HG03342 (cell line): Measurements from ENCODE around the gene CPS1.

Experiments used
- ATAC-seq: cut with Tn5 transposase; IDR thresholded peaks from one replicate; pipeline ENCODE4 v1.9.1; 2021; ENCODE audit warnings: mild to moderate bottlenecking, moderate library complexity; ENCODE audit not compliant: unreplicated experiment

CPS1 gene

DNA sequence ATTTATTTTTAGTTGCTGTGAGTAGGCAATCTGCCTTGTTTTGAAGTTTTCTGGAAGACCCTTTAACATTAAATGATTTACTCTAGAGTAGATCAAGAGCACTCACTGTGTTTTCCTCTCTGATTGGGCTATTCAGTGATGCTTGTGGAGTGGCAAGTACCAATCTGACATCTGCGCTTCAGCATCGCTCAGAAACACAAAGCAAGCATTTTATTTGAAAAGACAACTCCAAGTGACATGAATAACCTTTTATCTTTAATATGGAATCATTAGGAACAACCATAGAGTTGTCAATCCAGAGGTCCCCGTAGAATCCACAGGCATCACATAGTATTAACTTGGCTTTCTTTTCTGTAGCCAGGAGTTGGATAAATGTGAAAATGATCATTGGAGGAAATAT lies 114.7 kb downstream of the CPS1 start:
- ATAC-seq, result no peak

DNA sequence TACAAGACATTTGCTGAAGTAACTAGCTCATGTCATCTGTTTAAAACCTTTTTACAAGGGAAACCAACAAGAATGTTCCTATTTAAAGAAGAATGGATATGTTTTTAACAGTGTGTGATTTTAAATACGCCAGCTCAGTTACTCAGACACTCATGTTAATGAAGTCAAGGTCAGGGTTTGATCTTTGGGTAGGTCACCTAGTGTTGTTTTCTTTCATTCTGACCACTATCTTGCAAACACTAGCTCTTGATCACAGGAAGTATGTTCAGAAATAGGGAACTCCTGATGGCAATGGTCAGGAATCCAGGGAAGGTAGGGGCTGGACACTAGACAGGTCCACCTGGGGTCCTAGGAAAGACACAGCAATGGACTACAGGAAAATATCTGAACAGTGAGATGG lies 116.7 kb downstream of the CPS1 start:
- ATAC-seq, result no peak

DNA sequence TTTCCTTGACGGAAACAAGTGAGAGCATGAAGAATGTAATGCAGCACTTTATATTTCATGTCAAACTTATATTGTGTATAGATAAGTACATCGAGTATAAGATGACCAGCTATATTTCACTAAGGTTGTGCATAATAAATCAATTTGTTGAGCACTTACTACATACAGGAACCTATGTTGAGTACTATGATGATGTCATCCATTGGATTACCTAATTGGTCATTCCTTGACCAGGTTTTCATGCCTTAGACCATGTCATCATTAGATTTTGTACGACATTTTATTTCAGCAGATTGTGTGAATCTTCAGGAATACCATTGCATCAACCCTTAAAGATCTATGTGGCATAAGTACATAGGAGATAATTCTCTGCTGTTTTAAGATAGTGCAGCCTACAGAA lies 119.7 kb downstream of the CPS1 start:
- ATAC-seq, result no peak

- ATAC-seq, result no peak
Observed at GRCh38 chr2:210681491-210681890, 125.1 kb downstream of the CPS1 start.

DNA sequence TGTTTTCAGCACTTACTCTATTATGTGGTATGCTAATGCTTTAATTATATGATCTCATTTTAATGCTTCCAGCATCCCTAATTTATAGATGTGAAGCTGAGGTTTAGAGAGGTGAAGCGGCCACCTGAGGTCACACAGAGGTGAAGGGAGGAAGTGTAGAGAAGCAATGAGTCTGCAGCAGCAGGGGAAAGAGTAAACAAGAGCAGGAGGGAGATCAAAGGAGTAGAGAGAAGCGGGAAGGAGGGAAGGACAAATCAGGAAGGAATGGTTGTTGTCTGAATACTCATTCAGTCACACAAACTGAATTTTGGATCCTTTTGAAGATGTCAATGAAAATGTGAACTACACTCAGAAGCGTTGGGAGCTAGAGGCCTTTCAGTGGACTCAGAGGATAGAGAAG lies 130.0 kb downstream of the CPS1 start:
- no peak for ATAC-seq

DNA sequence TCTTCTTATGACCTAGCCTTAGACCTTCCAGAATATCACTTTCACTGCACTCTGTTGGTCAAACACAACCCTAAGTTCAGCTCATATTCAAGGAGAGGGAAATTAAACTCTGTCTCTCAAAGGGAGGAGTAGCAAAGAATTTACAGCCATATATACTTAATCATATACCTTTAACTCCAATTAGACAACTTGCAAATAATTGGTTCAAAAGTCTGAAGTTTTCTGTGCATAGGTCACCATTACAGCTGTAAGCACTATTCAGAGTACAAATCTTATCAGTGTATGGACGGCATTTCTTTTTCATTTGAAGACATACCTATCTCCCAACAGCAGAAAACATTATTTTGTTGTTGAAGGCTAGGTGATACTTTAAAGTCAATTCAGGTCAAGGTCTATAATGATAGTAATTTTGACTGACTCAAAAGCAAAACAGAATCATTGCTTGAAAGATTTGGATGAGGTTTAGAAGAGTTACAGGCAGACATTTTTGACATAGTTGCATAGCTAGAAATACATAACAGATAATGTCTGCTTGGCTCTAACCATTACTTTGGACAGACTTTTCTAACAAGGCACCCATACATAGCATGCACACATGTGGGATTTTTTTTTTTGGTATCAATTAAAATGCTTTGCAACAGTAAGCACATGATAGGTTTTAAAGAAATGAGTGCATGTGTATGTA lies 131.5 kb downstream of the CPS1 start:
- no peak for ATAC-seq

GRCh38 chr2:210707900-210708299 lies 151.5 kb downstream of the CPS1 start:
- no peak for ATAC-seq

DNA sequence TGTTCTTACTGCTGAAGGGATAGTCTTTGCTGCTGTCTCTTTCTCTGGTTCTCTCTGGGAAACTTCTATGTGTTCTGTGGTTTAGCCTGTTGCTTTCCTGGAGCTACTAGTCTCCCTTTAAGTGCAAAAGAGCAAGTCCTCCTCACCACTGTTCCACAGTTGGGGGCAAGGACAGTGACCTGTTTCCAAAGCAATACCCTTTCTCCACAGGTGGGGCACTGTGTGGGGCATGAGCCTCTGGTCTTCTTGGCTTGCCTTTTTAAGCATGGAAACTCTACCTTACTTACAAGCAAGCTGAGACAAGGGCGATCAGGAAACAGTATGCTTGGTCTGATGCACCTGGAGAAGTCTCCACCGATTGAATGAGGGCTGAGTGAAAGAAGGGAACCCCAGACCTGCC lies 156.7 kb downstream of the CPS1 start:
- no peak for ATAC-seq

DNA sequence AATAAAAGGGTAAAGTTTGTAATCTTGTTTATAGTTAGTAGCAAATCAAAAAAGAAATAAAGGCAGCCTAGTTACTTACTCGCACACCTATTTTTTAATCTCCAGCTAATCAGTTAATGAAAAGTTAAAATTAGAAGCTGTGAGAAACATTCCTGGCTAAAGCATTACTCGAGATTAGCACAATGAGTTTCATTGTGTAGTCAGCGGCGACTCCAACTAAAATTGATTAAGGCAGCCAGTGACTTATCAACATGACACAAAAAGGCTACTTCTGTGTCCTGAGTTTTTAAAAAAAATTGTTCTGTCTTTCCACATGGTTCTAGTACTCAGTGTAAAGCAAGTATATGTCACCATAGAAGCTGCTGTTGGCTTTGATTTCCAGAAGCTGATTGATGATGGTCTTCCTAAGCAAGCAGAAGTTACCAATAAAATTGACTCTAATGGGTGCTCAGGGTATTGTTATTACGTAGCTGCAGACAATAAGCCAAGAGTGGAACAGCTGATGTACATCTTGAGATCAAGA lies 159.2 kb downstream of the CPS1 start:
- ATAC-seq, result no peak

DNA sequence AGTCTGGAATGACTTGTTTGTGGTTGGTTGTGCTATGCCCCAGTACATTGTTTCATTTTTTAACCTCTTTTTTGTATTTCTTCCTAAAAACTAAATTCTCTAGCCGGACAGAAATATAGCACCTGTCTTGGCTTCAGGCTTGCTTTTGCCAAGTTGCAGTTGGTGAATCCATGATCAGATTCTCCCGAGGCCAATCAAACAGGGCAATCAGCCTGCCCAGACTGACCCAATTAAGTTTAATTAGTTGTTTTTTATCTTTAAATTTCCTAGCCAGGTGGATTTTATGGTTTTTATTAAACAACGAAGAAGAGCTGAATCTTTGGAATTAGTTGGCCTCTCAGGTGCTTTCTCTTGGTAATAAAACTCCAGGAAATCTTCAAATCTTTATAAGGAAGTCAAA lies 162.1 kb downstream of the CPS1 start:
- ATAC-seq, result no peak

DNA sequence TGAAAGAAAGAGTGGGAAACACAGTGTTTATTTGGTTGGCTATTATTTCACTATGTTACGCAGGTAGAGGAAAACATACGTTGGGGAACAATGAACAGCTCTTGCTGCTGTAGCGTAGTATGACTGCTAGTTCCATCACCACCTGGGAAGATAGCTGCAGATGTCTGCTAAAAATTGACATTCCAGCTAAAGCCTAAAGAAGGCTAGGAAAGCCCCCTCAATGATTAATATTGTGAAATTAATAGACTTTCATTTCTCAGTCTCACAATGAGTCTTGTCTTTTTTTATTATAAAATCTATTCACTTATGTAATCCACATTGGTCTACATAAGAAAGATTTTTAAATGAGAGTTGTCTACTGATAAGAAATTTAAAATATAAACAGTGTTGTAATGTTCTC lies 165.7 kb downstream of the CPS1 start:
- no peak for ATAC-seq

DNA sequence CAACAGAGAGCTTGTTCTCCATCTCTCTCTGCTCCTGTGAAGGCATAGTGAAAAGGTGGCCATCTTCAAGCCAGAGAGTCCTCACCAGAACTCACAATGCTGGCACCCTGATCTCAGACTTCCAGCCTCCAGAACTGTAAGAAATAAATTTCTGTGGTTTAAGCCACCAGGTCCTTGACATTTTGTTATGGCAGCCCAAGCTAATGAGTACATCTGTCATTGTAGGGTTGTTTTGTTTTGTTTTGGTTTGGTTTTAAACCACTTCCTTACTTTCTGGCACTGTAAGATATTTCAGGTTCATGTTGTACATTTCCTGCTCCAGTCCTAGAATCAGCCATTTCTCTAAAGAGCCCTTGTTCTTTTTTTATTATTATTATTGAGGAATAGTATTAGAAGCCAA lies 171.2 kb downstream of the CPS1 start:
- ATAC-seq, result no peak
